IPS-NIHi7 (cell line): ENCODE data around the gene PITPNC1.
"Not testable (repeated sequence)": the region's sequence is repeated elsewhere in the genome, so short reads cannot be mapped to it uniquely, and the experiment has no call there.

Experiments used
- DNase-seq: peaks from one replicate; pipeline ENCODE4 v3.0.0; 2012; ENCODE audit warnings: mixed read lengths; ENCODE audit errors: extremely low spot score

The PITPNC1 gene

DNA sequence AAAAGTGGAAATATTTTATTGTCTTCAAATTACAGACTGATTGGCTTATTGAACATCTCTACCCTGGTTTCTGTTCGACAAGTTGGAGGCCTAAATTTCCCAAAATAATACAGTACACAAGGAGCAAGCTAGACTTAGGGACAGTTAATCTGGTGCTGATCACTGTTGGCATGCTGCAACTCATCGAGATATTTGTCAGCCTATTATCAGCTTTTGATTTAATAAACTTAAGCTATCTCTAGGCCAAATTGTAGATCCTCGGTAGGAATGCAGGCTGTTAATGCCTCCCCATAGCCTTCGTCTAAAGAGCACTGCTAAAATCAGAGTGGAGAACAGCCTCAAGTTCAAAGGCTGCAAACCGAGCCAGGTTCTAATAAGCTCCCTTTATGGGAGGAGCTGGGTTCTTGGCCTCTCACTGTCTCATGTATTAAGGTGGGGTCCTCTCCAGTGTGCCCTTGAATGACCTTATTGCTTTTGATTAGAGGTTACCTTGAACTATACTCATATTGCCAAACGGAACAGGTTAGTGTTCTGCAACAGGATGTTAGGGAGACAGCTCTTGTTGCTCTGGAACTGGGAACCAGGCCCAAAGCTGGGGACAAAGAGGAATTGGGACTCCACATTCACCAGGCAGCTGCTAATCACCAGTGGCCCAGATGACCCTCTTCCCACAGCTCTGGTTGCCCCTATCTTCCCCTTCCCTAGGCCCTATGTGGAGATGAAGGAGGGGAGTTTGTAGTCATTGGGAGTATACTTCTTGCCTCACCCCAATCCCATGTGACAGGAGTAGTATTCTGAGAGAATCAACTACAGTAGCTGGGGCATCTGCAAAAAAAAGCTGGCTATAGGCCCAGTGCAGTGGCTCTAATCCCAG lies 271.2 kb downstream of the PITPNC1 start:
- no peak for DNase-seq

DNA sequence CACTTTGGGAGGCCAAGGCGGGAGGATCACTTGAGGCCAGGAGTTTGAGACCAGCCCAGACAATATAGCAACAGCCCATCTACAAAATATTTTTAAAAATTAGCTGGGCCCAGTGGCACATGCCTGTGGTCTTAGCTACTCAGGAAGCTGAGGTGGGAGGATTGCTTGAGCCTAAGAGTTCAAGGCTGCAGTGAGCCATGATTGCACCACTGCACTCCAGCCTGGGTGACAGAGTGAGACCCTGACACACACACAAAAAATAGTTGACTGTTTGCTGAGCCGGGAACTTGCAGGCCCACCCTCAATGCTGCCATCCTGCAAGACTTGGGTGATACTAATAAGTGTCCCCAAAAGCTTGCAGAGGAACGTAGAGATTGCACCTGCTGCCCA lies 271.8 kb downstream of the PITPNC1 start:
- not testable (repeated sequence) for DNase-seq

DNA sequence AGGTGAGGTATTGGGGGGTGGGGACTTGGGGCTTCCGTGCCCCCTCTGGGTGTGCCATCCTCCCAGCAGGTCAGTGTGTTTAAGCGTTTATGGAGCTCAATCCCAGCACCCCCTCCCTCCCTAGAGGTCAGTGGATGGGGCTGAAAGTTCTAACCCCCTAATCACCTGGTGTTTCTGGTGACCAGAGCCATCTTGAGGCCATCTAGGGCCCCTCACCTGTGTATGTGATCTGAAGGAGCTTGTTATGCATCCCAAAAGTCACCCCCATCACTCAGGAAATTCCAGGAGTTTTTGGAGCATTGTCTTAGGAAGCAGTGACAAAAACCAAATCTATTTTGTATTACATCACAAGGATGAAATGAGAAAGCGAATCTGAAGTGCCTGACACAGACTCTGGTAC lies 272.8 kb downstream of the PITPNC1 start:
- no peak for DNase-seq

DNA sequence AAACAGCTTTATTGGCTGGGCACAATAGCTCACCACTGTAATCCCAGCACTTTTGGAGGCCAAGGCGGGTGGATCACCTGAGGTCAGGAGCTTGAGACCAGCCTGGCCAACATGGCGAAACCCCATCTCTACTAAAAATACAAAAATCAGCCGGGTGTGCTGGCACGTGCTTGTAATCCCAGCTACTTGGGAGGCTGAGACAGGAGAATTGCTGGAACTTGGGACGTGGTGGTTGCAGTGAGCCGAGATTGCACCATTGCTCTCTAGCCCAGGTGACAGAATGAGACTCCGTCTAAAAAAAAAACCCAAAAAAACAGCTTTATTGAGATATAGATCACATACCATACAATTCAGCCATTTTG lies 274.1 kb downstream of the PITPNC1 start:
- not testable (repeated sequence) for DNase-seq

DNA sequence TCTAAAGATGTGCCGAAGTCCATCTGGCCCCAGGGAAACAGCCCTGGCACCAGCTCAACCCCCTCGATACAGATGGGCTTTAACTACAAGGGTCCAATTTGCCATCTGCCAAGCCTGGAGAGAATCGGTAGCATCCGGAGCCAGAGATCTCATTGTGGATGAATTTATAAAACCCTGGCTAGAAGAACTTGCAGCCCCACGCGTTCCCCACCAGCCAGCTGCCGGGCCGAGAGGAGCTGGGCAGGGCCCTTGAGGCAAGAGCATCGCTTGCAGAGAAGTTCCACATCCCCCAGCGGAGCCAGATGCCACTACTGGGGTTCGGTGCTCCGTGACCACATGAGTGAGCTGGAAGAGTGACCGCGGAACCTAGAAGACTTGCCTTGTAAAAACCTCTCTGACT lies 275.4 kb downstream of the PITPNC1 start:
- no peak for DNase-seq

DNA sequence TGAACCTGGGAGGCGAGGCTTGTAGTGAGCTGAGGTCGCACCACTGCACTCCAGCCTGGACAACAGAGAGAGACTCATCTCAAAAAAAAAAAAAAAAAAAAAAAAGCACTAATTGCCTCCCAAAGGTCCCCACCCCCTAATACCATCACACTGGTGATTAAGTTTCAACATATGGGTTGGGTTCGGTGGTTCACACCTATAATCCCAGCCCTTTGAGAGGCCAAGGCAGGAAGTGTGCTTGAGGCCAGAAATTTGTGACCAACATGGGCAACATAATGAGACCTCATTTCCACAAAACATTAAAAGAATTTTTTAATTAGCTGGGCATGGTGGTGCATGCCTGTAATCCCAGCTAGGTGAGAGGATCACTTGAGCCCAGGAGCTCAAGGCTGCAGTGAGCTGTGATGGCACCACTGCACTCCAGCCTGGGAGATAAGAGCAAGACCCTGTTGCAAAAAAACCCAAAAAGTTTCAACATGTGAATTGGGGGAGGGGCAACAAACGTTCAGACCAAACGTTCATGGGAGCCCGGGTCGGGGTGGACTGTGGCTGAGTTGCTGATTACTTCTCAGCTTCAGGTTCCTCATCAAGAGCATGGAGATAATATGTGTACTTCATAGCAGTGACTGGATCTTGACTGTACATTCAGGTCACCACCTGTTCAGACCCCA lies 278.5 kb downstream of the PITPNC1 start:
- no peak for DNase-seq

DNA sequence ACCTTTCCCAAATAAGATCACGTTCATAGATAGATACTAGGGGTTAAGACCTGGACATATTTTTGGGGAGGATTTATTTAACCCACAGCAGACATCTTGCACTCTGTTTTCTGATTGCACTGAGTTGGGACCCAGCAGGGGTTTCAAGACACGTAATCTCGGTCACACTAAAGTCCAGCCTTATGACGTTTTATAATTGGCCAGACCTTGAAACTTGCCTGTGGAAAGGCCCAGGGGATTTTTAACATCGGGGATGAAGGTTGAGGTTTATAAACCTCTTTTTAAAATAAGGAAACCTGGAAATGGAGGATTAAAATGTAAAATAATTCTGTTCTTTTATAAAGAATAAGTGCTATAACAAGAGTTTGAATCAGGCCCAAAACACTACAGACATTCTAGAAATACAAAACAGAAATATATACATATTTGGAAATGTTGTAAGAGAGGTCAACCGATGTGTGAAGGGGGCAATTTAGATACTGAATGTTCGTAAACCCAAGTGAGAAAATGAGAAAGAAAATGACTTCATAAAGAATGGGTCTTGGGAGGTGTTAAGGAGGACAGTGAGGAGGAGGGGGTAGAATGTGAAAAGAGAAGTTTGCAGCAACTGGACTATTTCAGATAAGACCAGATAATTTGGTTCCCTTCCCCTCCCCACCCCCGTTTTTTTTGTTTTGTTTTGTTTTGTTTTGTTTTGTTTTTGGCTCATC lies 279.6 kb downstream of the PITPNC1 start:
- no peak for DNase-seq

DNA sequence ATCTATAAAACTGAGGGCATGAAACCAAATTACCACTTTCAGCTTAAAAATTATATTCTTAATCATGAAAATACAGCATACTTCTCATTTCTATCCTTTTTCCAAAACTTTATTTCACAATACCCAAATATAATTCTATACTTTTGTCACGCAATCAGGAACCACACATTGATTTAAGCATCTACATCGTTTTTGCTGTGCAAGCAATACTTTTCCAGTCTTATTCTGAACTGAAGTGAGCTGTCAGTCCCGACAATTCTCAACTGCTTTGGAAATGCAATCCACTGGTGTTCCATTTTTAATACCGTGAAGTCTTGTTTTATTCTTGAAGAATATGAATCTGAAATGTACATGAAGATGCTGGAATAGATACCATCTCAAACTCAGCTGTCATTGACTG lies 280.5 kb downstream of the PITPNC1 start:
- no peak for DNase-seq

DNA sequence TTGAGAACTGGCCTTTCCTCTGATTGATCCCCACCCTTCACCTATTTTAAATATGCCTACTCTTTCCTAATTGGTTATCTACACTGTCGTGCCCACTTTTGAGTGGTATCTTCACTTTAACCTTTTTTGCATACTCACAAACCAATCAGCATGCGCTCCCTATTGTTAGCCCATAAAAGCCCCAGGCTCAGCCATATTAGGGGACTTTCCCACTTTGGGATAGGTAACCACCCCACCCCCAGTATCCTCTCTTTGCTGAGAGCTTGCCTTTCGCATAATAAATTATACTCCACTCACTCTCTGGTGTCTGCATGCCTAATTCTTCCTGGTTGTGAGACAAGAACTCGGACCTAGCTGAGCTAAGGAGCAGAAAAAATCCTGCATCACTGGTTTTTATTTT lies 281.2 kb downstream of the PITPNC1 start:
- DNase-seq, result no peak

DNA sequence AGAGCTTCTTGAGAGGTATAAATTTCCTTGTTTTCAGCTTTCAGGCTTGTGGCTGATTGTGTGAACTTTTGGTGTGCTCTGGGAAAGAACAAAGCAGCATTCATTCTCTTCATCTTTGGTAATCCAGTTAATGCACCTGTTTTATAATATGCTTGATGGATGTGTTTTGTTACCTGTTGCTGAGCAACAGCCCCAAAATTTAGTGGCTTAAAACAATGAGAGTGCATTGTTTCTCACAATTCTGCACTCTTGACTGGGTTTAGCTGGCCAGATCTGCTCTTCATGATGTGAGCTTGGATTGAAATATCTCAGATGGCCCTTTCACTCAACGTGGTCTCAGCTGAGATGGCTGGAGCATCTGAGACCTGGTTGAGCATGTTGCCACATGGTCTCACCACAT lies 281.9 kb downstream of the PITPNC1 start:
- DNase-seq, result no peak

DNA sequence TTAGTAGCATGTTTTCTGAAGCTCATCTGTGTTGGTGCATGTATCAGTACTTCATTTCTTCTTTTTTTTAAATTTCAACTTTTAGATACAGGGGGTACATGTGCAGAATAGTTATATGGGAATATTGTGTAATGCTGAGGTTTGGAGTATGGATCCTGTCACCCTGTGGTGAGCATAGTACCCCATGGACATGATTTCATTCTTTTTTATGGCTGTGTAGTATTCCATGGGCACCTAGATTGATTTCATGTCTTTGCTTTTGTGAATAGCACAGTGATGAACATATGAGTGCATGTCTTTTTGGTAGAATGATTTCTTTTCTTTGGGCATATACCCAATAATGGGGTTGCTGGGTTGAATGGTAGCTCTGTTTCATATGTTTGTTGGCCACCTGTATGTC lies 285.6 kb downstream of the PITPNC1 start:
- DNase-seq, result no peak

DNA sequence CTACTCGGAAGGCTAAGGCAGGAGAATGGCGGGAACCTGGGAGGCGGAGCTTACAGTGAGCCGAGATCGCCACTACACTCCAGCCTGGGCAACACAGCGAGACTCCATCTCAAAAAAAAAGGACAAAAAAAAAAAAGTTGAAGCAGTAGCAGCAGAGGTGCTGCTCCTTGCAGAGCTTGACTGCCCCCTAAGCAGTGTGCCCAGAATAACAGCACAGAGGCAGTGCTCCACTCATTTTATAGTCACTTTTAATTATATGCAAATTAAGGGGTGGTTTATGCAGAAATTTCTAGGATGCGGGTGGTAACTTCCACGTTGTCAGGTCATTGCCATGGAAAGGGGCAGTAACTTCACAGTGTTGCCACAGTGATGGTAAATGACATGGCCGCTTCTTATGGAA lies 286.4 kb downstream of the PITPNC1 start:
- DNase-seq, result no peak

DNA sequence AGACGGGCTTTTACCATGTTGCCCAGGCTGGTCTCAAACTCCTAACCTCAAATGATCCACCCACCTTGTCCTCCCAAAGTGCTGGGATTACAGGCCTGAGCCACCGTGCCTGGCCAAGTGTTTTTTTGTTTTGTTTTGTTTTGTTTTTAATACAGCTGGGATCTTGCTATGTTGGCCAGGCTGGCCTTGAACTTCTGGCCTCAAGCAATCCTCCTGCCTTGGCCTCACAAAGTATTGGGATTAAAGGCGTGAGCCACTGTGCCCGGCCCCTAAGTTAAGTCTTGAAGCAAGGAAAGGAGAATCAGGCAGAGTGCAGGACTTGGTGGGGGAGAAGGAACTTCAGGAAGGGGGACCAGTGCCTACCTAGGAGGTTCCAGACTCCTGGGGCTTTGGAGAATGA lies 288.9 kb downstream of the PITPNC1 start:
- no peak for DNase-seq

DNA sequence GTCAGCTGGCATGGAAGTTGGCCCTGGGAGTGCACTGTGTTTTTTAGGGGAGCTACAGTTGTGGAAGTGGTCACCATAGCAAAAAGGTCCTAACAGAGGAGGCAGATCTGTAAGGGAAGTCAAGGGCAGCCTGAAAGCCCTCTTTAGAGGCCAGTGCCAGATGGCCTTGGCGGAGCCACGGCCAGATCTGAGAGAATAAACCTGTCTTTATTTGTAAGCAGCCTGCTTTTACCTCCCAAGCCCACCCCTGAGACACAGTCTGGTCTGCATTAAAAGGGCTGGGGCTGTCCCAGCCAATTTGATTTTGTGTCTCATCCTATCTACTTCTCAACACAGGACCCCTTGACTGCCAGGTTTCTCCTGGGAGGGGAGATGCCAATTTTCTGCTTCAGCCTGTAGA lies 289.6 kb downstream of the PITPNC1 start:
- DNase-seq, result no peak

DNA sequence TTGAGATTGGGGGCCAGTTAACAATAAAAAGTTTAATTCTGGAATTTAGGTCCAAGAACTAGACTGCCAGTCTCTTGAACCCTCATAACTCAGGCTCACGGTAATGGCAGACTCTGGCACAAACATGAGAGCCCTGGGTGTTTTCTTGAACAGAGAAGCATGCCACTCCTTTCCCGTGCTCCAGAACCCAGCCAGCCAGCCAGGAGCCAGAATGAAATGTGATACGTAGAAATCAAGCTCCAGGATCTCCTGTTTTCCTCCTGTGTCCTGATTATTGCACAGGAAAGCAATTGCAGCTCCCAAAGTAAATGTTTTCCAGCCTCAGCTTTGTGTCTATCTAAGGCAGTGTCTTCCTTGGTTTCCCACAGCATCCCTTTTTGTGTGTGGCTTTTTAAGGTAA lies 294.4 kb downstream of the PITPNC1 start:
- DNase-seq, result no peak

DNA sequence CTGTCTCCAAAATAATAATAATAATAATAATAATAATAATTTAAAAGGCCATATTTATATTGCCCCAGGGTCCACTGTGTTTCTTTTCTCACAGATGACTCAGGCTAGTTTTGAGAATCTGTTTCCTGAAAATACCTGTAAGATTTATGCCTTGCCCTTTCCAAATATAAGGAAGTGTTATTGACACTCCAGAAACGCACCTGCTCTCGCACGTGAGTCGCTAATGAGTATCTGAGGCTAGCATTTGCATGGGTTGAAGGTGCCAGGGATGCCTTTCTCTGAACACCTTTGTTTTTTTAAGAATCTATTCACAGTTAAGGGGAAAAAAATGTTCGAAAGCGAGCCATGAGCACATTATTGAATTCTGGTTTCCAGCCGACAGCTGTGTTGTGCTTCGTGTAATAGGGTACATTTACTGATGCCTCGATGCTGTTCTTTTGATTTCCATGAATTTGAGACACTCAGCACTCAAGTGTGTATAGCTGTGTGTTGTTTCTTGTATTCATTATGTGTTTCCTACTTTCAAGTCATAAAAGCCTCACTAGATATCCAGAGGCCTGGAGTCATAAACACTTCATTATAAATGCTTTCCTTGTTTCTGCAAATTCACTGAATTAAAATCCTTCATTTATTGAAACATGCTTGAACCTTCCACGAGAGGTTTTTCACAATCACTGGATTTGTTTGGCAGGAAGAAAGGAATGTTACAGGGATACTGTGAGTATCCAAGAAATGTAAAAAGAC lies 295.7 kb downstream of the PITPNC1 start:
- no peak for DNase-seq

DNA sequence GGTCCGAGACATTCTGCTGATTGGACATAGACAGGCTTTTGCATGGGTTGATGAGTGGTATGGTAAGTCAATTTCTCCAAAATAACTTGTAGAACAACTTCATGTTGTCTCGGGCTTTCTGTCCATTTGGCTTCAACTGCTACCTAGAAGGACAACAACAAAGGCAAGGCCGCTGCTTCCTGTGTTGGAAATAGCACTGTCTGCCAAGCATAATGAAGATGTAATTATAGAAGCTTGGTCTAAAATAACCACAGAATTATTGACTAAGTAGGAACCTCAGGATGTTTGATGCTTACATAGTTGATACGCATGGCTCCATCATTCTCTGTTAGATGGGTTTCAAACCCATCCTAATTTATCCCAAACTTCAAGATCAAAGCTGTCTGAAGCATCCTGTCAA lies 298.4 kb downstream of the PITPNC1 start:
- DNase-seq, result no peak

DNA sequence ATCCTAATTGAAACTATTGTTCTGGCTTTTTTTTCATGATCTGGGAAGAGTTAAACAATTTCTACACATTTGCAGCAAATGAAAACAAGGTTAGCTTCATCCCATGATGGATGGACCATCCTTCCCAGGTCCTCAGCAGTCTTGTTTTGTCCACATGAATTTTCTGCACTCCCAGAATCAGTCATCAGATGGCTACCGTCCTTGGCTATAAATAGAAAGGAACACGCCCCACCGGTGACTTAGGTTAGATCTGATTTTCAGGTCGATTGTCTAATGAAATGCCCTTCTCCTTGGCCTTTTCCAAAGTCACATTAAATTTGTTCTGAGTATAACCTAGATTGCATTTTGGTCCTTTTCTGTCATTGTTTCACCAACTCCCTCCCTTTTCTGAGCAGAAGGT lies 299.2 kb downstream of the PITPNC1 start:
- no peak for DNase-seq

DNA sequence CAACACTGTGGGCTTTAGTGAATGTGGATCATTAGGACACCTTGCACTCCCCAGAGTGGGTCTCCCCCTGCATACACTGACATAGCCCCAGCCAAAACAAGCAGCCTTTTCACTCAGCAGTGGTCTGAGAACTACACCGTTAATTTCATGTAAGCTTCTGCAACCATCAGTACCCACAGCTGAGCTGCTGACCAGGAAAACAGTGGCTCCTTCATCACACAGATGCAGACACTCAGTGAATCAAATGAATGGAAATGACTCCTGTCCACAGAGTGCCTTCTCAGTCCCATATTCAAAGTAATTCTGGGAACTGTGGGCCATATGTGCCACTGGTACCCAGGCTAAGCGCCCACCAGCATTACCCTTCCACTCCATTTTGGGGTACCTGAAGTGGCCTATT lies 301.3 kb downstream of the PITPNC1 start:
- no peak for DNase-seq

DNA sequence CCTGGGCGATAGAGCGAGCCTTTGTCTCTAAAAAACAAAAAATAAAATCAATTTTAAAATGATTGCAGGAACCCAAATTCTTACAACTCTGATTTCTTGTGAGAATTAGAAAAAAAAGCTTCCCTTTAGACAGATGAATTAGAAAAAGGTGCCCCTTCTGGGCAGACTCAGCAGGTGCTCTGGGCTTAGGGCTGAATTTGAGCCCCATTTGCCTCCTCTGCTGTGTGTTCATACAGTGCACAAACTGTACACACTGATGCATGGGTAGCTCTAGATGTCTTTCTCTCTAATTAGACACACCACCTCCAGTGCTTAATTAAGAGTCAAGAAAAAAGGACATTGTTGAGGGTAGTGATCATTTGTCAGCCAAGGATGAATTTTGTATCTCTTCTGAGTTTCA lies 302.1 kb downstream of the PITPNC1 start:
- DNase-seq, result no peak

DNA sequence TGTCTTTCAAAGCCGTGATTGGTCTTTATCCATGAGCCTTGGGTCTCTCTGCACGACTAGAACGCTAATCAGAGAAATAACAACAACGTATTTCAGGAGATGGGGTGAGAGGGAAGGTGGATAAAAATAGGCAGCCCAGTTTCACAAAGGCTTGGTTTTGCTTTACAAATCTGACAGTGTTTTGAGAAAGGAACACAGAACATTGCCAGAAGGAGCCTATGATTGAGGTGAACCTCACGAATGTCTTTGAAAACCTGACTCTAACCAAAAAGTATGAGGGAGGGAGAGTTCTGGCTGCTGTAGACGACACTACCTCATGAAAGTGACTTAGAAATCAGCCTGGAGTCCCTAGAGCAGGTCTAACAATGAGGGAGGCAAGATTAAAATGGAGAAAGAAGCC lies 302.6 kb downstream of the PITPNC1 start:
- DNase-seq, result no peak
